ENCODE measurements around the gene IFITM1. TPM values are rescaled to one million over a fixed set of nuclear protein-coding genes. Genes with fewer than 3 reads are reported as not detected.

IFITM1 gene
- polyA plus RNA-seq, 3 donors, result 26.0 to 49.5 (median 36.3) TPM

DNA sequence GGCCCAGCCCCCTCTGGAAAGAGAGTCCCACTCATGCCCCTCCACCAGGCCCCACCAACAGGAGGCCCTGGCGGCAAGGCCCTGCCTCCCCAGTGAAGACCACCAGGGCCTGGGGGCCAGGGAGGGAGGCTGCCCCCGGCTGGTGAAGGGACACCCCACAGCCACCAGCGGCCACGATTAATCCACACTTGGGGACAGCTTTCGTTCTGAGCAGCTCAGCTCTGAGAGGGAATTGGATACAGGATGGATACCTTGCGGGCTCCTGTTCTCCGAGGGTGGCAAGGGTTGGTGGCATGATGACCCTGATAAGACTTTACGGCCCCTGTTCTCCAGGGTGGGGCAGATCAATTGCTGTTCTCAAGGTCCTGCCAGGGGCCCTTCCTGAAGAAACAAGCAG is 42.5 kb upstream of the IFITM1 start:
- H3K4me1 Mint-ChIP-seq, result peaks cover 41% of the 10 kb centered on the region

DNA sequence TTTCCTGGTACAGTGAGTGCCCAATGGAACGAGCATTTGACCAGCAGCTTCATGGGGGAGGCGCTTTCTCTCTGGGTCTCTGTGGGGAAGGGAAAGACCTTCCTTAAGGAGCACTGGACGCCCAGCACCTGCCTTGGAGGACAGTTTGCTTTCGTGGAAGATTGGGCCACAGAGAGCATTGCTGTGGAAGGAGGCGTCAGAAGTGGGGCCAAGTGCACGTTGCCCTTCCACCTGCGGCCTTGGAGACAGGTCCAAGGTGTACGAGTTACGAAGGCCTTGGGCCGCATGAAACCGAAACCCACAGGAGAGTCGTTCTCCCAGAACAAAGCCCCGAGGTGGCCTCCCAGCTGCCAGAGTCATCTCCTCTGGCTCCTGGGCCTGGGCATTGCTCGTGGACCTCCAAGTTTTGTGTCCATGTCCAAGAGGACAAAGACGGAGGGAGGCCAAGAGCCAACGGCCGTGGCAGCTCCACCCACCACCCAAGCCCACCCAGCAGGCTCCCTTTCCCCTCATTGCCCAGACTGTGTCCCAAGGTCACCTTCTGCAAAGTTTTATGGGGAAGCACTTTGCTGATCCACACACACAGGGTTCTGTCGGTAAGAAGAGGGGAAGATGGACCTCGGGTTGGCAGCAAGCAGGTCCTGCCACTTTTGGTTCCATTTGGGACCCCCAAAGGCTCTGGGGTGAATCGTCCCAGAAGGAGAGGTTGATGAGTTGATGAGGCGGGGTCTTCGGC is 41.5 kb upstream of the IFITM1 start:
- Histone ChIP-seq H3K79me2 (ENCODE audit: insufficient read depth, low read length) (no peaks in the 10 kb centered on the region), H3K9ac (ENCODE audit: insufficient read depth, low read length, poor library complexity, severe bottlenecking) (no peak overlapping the region), H3K9me3 (replicated peaks in 1 of 2; ENCODE audit: control insufficient read depth in 1 of 2, insufficient read depth in 1 of 2, low read length in 2 of 2) (no peaks in the 10 kb centered on the region), H3K4me1 (ENCODE audit: control insufficient read depth in 1 of 2, insufficient read depth in 2 of 2, low read length in 2 of 2) (peaks cover 41 to 45% of the 10 kb centered on the region in 2 donors), H3K36me3 (replicated peaks in 1 of 2; ENCODE audit: control insufficient read depth in 1 of 2, insufficient read depth in 2 of 2, low read length in 2 of 2) (no peaks in the 10 kb centered on the region), H4K20me1 (ENCODE audit: insufficient read depth, low read length) (no peaks in the 10 kb centered on the region), H3K27ac (ENCODE audit: low read depth in 1 of 2, low read length in 2 of 2) (no peak overlapping the region), H3K4me3 (replicated peaks in 1 of 3; ENCODE audit: low read depth in 2 of 3, low read length in 3 of 3) (no peak overlapping the region), H2AFZ (ENCODE audit: insufficient read depth, low read depth, low read length, poor library complexity, severe bottlenecking) (no peak overlapping the region), H3K27me3 (ENCODE audit: control insufficient read depth in 2 of 2, insufficient read depth in 2 of 2, low read length in 2 of 2) (peaks cover 0 to 3% of the 10 kb centered on the region in 2 donors), H3K4me2 (replicated peaks; ENCODE audit: extremely low read depth, low read length, poor library complexity, severe bottlenecking) (no peak overlapping the region)
- intact Hi-C loops (cut with micrococcal nuclease), result no loop called here
- DNase-seq, result no peak
- Mint-ChIP-seq H3K4me3 (no peak overlapping the region), H3K27me3 (ENCODE audit: low read depth in 3 of 3) (peaks cover 7 to 9% (median 7%) of the 10 kb centered on the region in 3 donors), H3K4me1 (peaks cover 39% of the 10 kb centered on the region), H3K9me3 (peaks cover 0 to 6% (median 3%) of the 10 kb centered on the region in 7 donors), H3K27ac (peak overlapping the region in 1 of 7 donors; percentile 3), H3K36me3 (peaks cover 0 to 7% of the 10 kb centered on the region in 2 donors)
- WGBS (ENCODE audit: insufficient coverage), result 91% methylated on average over 20 of the region's 22 CpGs
- TF ChIP-seq, protein P1, sequence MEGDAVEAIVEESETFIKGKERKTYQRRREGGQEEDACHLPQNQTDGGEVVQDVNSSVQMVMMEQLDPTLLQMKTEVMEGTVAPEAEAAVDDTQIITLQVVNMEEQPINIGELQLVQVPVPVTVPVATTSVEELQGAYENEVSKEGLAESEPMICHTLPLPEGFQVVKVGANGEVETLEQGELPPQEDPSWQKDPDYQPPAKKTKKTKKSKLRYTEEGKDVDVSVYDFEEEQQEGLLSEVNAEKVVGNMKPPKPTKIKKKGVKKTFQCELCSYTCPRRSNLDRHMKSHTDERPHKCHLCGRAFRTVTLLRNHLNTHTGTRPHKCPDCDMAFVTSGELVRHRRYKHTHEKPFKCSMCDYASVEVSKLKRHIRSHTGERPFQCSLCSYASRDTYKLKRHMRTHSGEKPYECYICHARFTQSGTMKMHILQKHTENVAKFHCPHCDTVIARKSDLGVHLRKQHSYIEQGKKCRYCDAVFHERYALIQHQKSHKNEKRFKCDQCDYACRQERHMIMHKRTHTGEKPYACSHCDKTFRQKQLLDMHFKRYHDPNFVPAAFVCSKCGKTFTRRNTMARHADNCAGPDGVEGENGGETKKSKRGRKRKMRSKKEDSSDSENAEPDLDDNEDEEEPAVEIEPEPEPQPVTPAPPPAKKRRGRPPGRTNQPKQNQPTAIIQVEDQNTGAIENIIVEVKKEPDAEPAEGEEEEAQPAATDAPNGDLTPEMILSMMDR (IDR thresholded peaks at IDR 0.05), result no peak

More for the DNA sequence above, 42.5 kb upstream of the IFITM1 start:
- DNase-seq, result peak in 1 of 3 donors; percentile 2
- H2AFZ ChIP-seq (ENCODE audit: insufficient read depth, low read depth, low read length, poor library complexity, severe bottlenecking), result no peak overlapping the region
- no peak overlapping the region for H3K4me2 ChIP-seq (replicated peaks; ENCODE audit: extremely low read depth, low read length, poor library complexity, severe bottlenecking)
- Mint-ChIP-seq H3K27me3 (ENCODE audit: low read depth in 3 of 3) (peaks cover 0 to 7% (median 0%) of the 10 kb centered on the region in 3 donors), H3K36me3 (peaks cover 0 to 2% of the 10 kb centered on the region in 2 donors), H3K4me3 (no peak overlapping the region), H3K27ac (no peak overlapping the region), H3K9me3 (peaks cover 0 to 2% (median under 1%) of the 10 kb centered on the region in 7 donors)
- peaks cover 41 to 45% of the 10 kb centered on the region in 2 donors for H3K4me1 ChIP-seq (ENCODE audit: control insufficient read depth in 1 of 2, insufficient read depth in 2 of 2, low read length in 2 of 2)
- H3K27ac ChIP-seq (ENCODE audit: low read depth in 1 of 2, low read length in 2 of 2), result peak overlapping the region in 1 of 2 donors; percentile 100
- WGBS (ENCODE audit: insufficient coverage), result 100% methylated on average over 5 of the region's 8 CpGs
- intact Hi-C loops (cut with micrococcal nuclease), result no loop called here
- TF ChIP-seq, protein P1 (IDR thresholded peaks at IDR 0.05), result no peak
- peaks cover 0 to under 1% of the 10 kb centered on the region in 2 donors for H3K9me3 ChIP-seq (replicated peaks in 1 of 2; ENCODE audit: control insufficient read depth in 1 of 2, insufficient read depth in 1 of 2, low read length in 2 of 2)
- no peak overlapping the region for H3K9ac ChIP-seq (ENCODE audit: insufficient read depth, low read length, poor library complexity, severe bottlenecking)
- no peaks in the 10 kb centered on the region for H3K79me2 ChIP-seq (ENCODE audit: insufficient read depth, low read length)
- H3K36me3 ChIP-seq (replicated peaks in 1 of 2; ENCODE audit: control insufficient read depth in 1 of 2, insufficient read depth in 2 of 2, low read length in 2 of 2), result no peaks in the 10 kb centered on the region
- no peaks in the 10 kb centered on the region for H4K20me1 ChIP-seq (ENCODE audit: insufficient read depth, low read length)
- H3K27me3 ChIP-seq (ENCODE audit: control insufficient read depth in 2 of 2, insufficient read depth in 2 of 2, low read length in 2 of 2), result no peaks in the 10 kb centered on the region
- no peak overlapping the region for H3K4me3 ChIP-seq (replicated peaks in 1 of 3; ENCODE audit: low read depth in 2 of 3, low read length in 3 of 3)
